Urothelium cell line (cell line): ENCODE measurements around the gene CTBP2.
"Not testable (repeated sequence)": the region's sequence is repeated elsewhere in the genome, so short reads cannot be mapped to it uniquely, and the experiment has no call there.

Source experiments
- DNase-seq: peaks from one replicate; pipeline ENCODE4 v3.0.0; 2011; ENCODE audit warnings: low spot score, mixed read lengths
- FAIRE-seq: peaks from 2 replicates; lab custom pipeline; 2011; peaks lifted over from hg19 to GRCh38; lab: Jason Lieb, UNC

The CTBP2 gene

GRCh38 chr10:125160856-125161706 is 718 bp upstream of the CTBP2 start:
- FAIRE-seq (no peak), DNase-seq (peak; percentile 87)

- peak; percentile 25 for DNase-seq
- FAIRE-seq: no peak
Observed at GRCh38 chr10:125159486-125159931, 854 bp downstream of the CTBP2 start.

GRCh38 chr10:125158601-125159485 is 1.5 kb downstream of the CTBP2 start:
- FAIRE-seq (no peak), DNase-seq (peak; percentile 50)

GRCh38 chr10:125158275-125158600 is 2.1 kb downstream of the CTBP2 start:
- DNase-seq (no peak), FAIRE-seq (no peak)

- FAIRE-seq (no peak), DNase-seq (no peak)
Observed at GRCh38 chr10:125157505-125157904, 2.9 kb downstream of the CTBP2 start.

- no peak for DNase-seq
- FAIRE-seq: no peak
Observed at GRCh38 chr10:125156739-125157480, 3.5 kb downstream of the CTBP2 start.

GRCh38 chr10:125156196-125156595 is 4.2 kb downstream of the CTBP2 start:
- no peak for FAIRE-seq
- DNase-seq: no peak

GRCh38 chr10:125155101-125155500 is 5.3 kb downstream of the CTBP2 start:
- FAIRE-seq (no peak), DNase-seq (no peak)

- DNase-seq (no peak), FAIRE-seq (no peak)
Observed at GRCh38 chr10:125154529-125154928, 5.8 kb downstream of the CTBP2 start.

- DNase-seq (no peak), FAIRE-seq (no peak)
Observed at GRCh38 chr10:125153703-125154490, 6.5 kb downstream of the CTBP2 start.

- DNase-seq: no peak
- FAIRE-seq: no peak
Observed at GRCh38 chr10:125152450-125153368, 7.7 kb downstream of the CTBP2 start.

GRCh38 chr10:125151553-125152449 is 8.6 kb downstream of the CTBP2 start:
- DNase-seq: no peak
- FAIRE-seq: no peak

- FAIRE-seq (no peak), DNase-seq (no peak)
Observed at GRCh38 chr10:125151170-125151552, 9.2 kb downstream of the CTBP2 start.

- not testable (repeated sequence) for DNase-seq
- FAIRE-seq: peak; percentile 78
Observed at GRCh38 chr10:125150376-125151083, 9.8 kb downstream of the CTBP2 start.

GRCh38 chr10:125149680-125150047 is 10.7 kb downstream of the CTBP2 start:
- FAIRE-seq: no peak
- no peak for DNase-seq

- FAIRE-seq: no peak
- peak; percentile 20 for DNase-seq
Observed at GRCh38 chr10:125149036-125149679, 11.2 kb downstream of the CTBP2 start.

- DNase-seq: no peak
- no peak for FAIRE-seq
Observed at GRCh38 chr10:125148528-125148927, 11.8 kb downstream of the CTBP2 start.
